K562 (cell line): ENCODE results near the gene GADD45G. TPM values are rescaled to one million over a fixed set of nuclear protein-coding genes. Genes with fewer than 3 reads are reported as not detected.

Experiments used
- ATAC-seq: fragments of 200-7000 bp; cut with Tn5 transposase; 3 replicates; pipeline ENCODE4 v1.9.1; 2020; ENCODE audit warnings: moderate library complexity
- BruUV-seq: library from RNA; stranded (reverse); fragments of 400-500 nt; replicated peaks from 2 replicates; lab custom pipeline; 2021; lab: Mats Ljungman, UMichigan
- CTCF ChIA-PET: fragments of 300-600 bp; formaldehyde crosslinking; extraction: SDS; loops from one replicate; lab custom pipeline; 2021; ENCODE audit warnings: low intra/inter-chr PET ratio; lab: Yijun Ruan, JAX
- POLR2A ChIA-PET: fragments of 300-600, 350-650 bp; sonication (Branson Sonifier 250); formaldehyde crosslinking; extraction: SDS; loops from one replicate; lab custom pipeline; 2021; ENCODE audit warnings: antibody characterized with exemption, inconsistent platforms; lab: Yijun Ruan, JAX
- DNase-seq, 4 experiments: peaks; one replicate each; pipeline versions ENCODE4 v3.0.0 to v3.0.0-alpha.2; 2011 to 2018; ENCODE audit warnings: low spot score in 3 of 4, mixed read lengths in 3 of 4; ENCODE audit errors: extremely low read depth in 1 of 4
- FAIRE-seq: peaks from 2 replicates; lab custom pipeline; 2011; peaks lifted over from hg19 to GRCh38; lab: Jason Lieb, UNC
- H2AFZ ChIP-seq: 2 replicates; pipeline ENCODE4 v1.6.0; 2011; ENCODE audit warnings: low read depth, low read length, control low read depth, inconsistent platforms
- H3K27ac ChIP-seq: fragments of 200-600 bp; 3 replicates; pipeline ENCODE4 v1.8.0; 2011; ENCODE audit warnings: low read depth, mild to moderate bottlenecking, control low read depth, inconsistent platforms, low read length, moderate library complexity, mixed read lengths; ENCODE audit errors: extremely low read depth
- H3K27me3 ChIP-seq, 2 experiments: fragments of 300-600 bp in 1 of 2; 2 replicates in 1 of 2; 3 replicates in 1 of 2; pipeline versions ENCODE4 v1.6.0 to v1.8.0; 2011; ENCODE audit warnings: inconsistent platforms in 2 of 2, low read length in 2 of 2, mild to moderate bottlenecking in 1 of 2, mixed read lengths in 1 of 2, moderate library complexity in 1 of 2; ENCODE audit not compliant: control insufficient read depth in 2 of 2, insufficient read depth in 2 of 2
- H3K36me3 ChIP-seq: fragments of 300-600 bp; 3 replicates; pipeline ENCODE4 v1.8.0; 2011; ENCODE audit warnings: mild to moderate bottlenecking, low read length, inconsistent platforms; ENCODE audit not compliant: control insufficient read depth, insufficient read depth
- H3K4me1 ChIP-seq, 2 experiments: fragments of 200-600 bp in 1 of 2; replicated peaks in 1 of 2; 2 replicates in 1 of 2; 3 replicates in 1 of 2; pipeline versions ENCODE4 v1.5.1 to v1.8.0; 2011; ENCODE audit warnings: inconsistent platforms in 2 of 2, low read length in 2 of 2, mild to moderate bottlenecking in 1 of 2, mixed read lengths in 1 of 2, moderate library complexity in 1 of 2; ENCODE audit not compliant: control insufficient read depth in 2 of 2, insufficient read depth in 2 of 2
- H3K4me2 ChIP-seq: 2 replicates; pipeline ENCODE4 v1.6.1; 2011; ENCODE audit warnings: low read length, control low read depth, inconsistent platforms, mixed read lengths; ENCODE audit not compliant: insufficient read depth
- H3K4me3 ChIP-seq: fragments of 200-600 bp; sonication (generic), shearing (Covaris generic); 2 replicates; pipeline ENCODE4 v1.5.1; 2016; ENCODE audit warnings: control low read depth, inconsistent platforms
- H3K79me2 ChIP-seq: fragments of 200-600 bp; 3 replicates; pipeline ENCODE4 v1.8.0; 2011; ENCODE audit warnings: low read length, inconsistent platforms; ENCODE audit not compliant: control insufficient read depth, insufficient read depth
- H3K9ac ChIP-seq, 2 experiments: 2 replicates each; pipeline versions ENCODE4 v1.6.0 to v1.6.1; 2011; ENCODE audit warnings: low read depth in 2 of 2, low read length in 2 of 2, control low read depth in 1 of 2, inconsistent platforms in 1 of 2, mild to moderate bottlenecking in 1 of 2, mixed read lengths in 1 of 2; ENCODE audit not compliant: insufficient read depth in 1 of 2
- H3K9me1 ChIP-seq: one replicate; pipeline ENCODE4 v1.6.0; 2011; ENCODE audit warnings: inconsistent platforms, mild to moderate bottlenecking, low read length, moderate library complexity; ENCODE audit not compliant: control insufficient read depth, insufficient read depth
- H3K9me3 ChIP-seq: replicated peaks from 2 replicates; pipeline ENCODE4 v1.5.1; 2011; ENCODE audit warnings: low read depth, low read length, inconsistent platforms; ENCODE audit not compliant: control insufficient read depth, insufficient read depth
- H4K20me1 ChIP-seq: replicated peaks from 2 replicates; pipeline ENCODE4 v1.6.1; 2011; ENCODE audit warnings: low read length, inconsistent platforms, mixed read lengths; ENCODE audit not compliant: control insufficient read depth, insufficient read depth
- ATF7 ChIP-seq: fragments of 450-650 bp; IDR thresholded peaks from 2 replicates; pipeline ENCODE4 v1.7.1; 2014; ENCODE audit warnings: mild to moderate bottlenecking, moderate library complexity
- CBX5 ChIP-seq: IDR thresholded peaks from 2 replicates; pipeline ENCODE4 v1.6.1; 2014; ENCODE audit warnings: low read depth, borderline replicate concordance
- CTCFL ChIP-seq: IDR thresholded peaks from 2 replicates; pipeline ENCODE4 v1.6.1; 2011; ENCODE audit warnings: borderline replicate concordance, low read depth, mild to moderate bottlenecking, moderate library complexity, low read length; ENCODE audit not compliant: insufficient read depth, poor library complexity, severe bottlenecking
- JUNB ChIP-seq: fragments of 450-650 bp; formaldehyde crosslinking; conservative IDR thresholded peaks from 2 replicates; pipeline ENCODE4 v1.4.0; 2020; ENCODE audit warnings: mild to moderate bottlenecking
- LARP7 ChIP-seq: fragments of 450-650 bp; IDR thresholded peaks from 2 replicates; pipeline ENCODE4 v1.6.1; 2016
- MCM7 ChIP-seq, 2 experiments: fragments of 450-650 bp; IDR thresholded peaks; 2 replicates each; pipeline ENCODE4 v1.6.1; 2016 to 2018
- MTA2 ChIP-seq: fragments of 450-650 bp; IDR thresholded peaks from 2 replicates; pipeline ENCODE4 v1.6.1; 2016; ENCODE audit warnings: low read depth
- NR2C1 ChIP-seq, 2 experiments: fragments of 450-650 bp; IDR thresholded peaks; 2 replicates each; pipeline ENCODE4 v1.6.1; 2017; ENCODE audit warnings: mild to moderate bottlenecking in 2 of 2, antibody characterized with exemption in 1 of 2, inconsistent platforms in 1 of 2, missing compliant biosample characterization in 1 of 2, missing genetic modification characterization in 1 of 2
- RAD21 ChIP-seq, 2 experiments: fragments of 250-450 bp in 1 of 2; fragments of 450-650 bp in 1 of 2; sonication (Bioruptor Pico) in 1 of 2; formaldehyde crosslinking in 1 of 2; IDR thresholded peaks in 1 of 2; conservative IDR thresholded peaks in 1 of 2; 2 replicates each; pipeline versions ENCODE4 v1.4.0 to v1.8.0; 2020 to 2022; ENCODE audit warnings: mild to moderate bottlenecking in 2 of 2, moderate library complexity in 1 of 2
- SRSF1 ChIP-seq: fragments of 200-400 bp; formaldehyde crosslinking; IDR thresholded peaks from 2 replicates; pipeline ENCODE4 v1.6.1; 2017; ENCODE audit warnings: mild to moderate bottlenecking, low read depth, low read length, moderate library complexity
- STAT5A ChIP-seq: IDR thresholded peaks from 2 replicates; pipeline ENCODE4 v1.6.1; 2012; ENCODE audit warnings: low read length, inconsistent platforms, borderline replicate concordance
- TGIF2 ChIP-seq: sonication (generic); formaldehyde crosslinking; IDR thresholded peaks from 2 replicates; pipeline ENCODE4 v1.8.1; 2022; ENCODE audit warnings: mild to moderate bottlenecking, missing genetic modification reagents, moderate library complexity
- ZFP36 ChIP-seq: fragments of 150-350 bp; IDR thresholded peaks from 2 replicates; pipeline ENCODE4 v1.6.1; 2018; ENCODE audit warnings: low read length, low read depth; ENCODE audit not compliant: partially characterized antibody
- ZNF589 ChIP-seq: fragments of 200-800 bp; sonication (Bioruptor generic); IDR thresholded peaks from 2 replicates; pipeline ENCODE4 v1.6.1; 2016; ENCODE audit warnings: low read depth, missing genetic modification characterization, missing compliant biosample characterization
- WGBS: fragments of 100-300 bp; shearing (Covaris generic); methylation state at CpG from one replicate; pipeline ENCODE4 v1.1.6; 2016; ENCODE audit warnings: low coverage, mixed read lengths; ENCODE audit not compliant: insufficient coverage; ENCODE audit errors: missing lambda C conversion rate; 5-methylcytosine and 5-hydroxymethylcytosine counted together
- in situ Hi-C: fragments of 300-500 bp; cut with MboI; formaldehyde crosslinking; loops from 4 replicates; pipeline ENCODE4 v1.15.0; 2018; ENCODE audit warnings: inconsistent platforms, mixed read lengths
- intact Hi-C: fragments of 100-400 bp; cut with micrococcal nuclease; formaldehyde crosslinking; loops from 2 replicates; pipeline ENCODE4 v1.14.2; 2022
- polyA plus RNA-seq, 8 experiments: library from polyadenylated mRNA; depleted of rRNA in 4 of 8; stranded (reverse) in 5 of 8; unstranded in 3 of 8; fragments of >200 nt; fragmentation: Nextera tagmentation in 2 of 8; fragmentation: Illumina TruSeq in 1 of 8; extraction: Ambion mirVana in 2 of 8; extraction: Trizol in 1 of 8; gene quantifications; 2 replicates each; pipeline versions ENCODE4 v1.2.1 to v1.2.3, GENCODE V29; 2011 to 2014; ENCODE audit warnings: inconsistent platforms in 1 of 8, missing spikeins in 1 of 8
- total RNA-seq, 7 experiments: library from RNA; depleted of rRNA in 6 of 7; stranded (reverse); fragments of >200 nt in 6 of 7; fragmentation: Illumina TruSeq in 2 of 7; extraction: Trizol in 2 of 7; gene quantifications; 2 replicates each; pipeline versions ENCODE4 v1.2.1 to v1.2.3, GENCODE V29; 2011 to 2021; ENCODE audit warnings: low replicate concordance in 1 of 7
- TF ChIP-seq, protein P1 (sequence below), 2 experiments: IDR thresholded peaks; 2 replicates each; pipeline ENCODE4 v1.6.1; 2012; ENCODE audit warnings: improper control_type of control experiment in 2 of 2, low read depth in 2 of 2, low read length in 2 of 2, borderline replicate concordance in 1 of 2
- TF ChIP-seq, protein P2 (sequence below): fragments of 450-650 bp; formaldehyde crosslinking; IDR thresholded peaks from 2 replicates; pipeline ENCODE4 v1.4.0; 2022; ENCODE audit warnings: missing genetic modification characterization

Gene GADD45G
- total and polyA plus RNA-seq, 9 of the 15 experiments (the other 6 are each of a cell fraction or from before 2014, with no cell fraction given), result 0.20 to 0.34 TPM; not detected in 7

DNA sequence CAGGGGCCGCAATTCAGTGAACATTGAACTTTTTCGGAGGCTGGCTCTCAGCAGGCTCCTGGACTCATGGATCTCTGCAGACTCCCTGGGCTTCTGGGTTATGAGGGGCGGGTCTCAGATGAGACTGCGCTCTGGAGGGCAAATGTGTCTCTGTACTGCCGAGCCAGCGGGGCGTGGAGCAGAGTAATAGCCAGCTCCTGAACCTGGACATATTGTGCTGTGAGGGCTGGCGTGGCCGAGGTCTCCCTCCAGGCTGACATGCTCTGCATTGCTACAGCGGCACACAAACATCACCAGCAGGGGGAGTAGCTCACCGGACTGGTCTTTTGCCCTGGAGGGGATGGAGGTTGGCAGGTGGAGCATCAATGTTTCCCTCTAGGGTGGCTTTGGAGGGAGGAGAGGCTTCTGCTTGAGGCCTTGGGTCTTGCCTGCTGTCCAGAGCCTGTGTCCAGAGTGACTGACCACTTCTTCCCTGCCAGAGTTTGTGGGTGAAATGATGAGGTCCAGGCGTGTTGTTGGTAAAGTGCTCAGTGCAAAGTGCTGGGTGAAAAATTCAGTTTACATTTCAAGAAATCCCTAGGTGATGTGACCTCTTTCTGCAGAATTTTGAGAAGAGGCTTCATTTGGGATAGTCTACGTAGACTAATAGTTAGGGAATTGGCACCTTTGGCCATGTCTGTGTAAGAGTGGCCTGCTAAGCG is 10.9 kb upstream of the GADD45G start:
- ChIA-PET POLR2A (interaction anchor here (0.5 to 1.2 kb wide), 2 partner anchors 146 to 1196 kb away, joined by 3 read pairs; no protein-coding TSS in a partner anchor), CTCF (interaction anchor here (1.1 kb wide), 1 partner anchor 506 kb away, joined by 3 read pairs; no protein-coding TSS in a partner anchor)
- no peaks in the 10 kb centered on the region for H3K4me1 ChIP-seq
- DNase-seq, result peak; percentile 46 to 52 (median 48)
- WGBS, result 1% methylated on average over 12 of the region's 14 CpGs
- no peaks in the 10 kb centered on the region for H3K9me3 ChIP-seq
- no peaks in the 10 kb centered on the region for H3K79me2 ChIP-seq
- no peak overlapping the region for H3K9ac ChIP-seq
- no peaks in the 10 kb centered on the region for H3K36me3 ChIP-seq
- peak; percentile 88 for ATAC-seq
- FAIRE-seq, result no peak
- no peak overlapping the region for H3K4me3 ChIP-seq
- H3K27me3 ChIP-seq, result peaks cover 0 to 17% of the 10 kb centered on the region in 2 experiments; a peak in 2 of 5 replicates
- H3K27ac ChIP-seq, result no peak overlapping the region
- H3K9me1 ChIP-seq, result no peaks in the 10 kb centered on the region
- no peak overlapping the region for H3K4me2 ChIP-seq
- in situ Hi-C loops (loop anchor here (25.0 kb wide), 1 partner anchor 1293 kb away; no protein-coding TSS in a partner anchor), intact Hi-C loops (no loop called here)
- H2AFZ ChIP-seq, result no peak overlapping the region
- no peaks in the 10 kb centered on the region for H4K20me1 ChIP-seq
- no TSS peak for BruUV-seq
- TF ChIP-seq SRSF1 (no peak), ZNF589 (CRISPR knock-in tag) (no peak), STAT5A (no peak), LARP7 (no peak), NR2C1 (IDR thresholded peaks at IDR 0.05) (no peak), NR2C1 (tag; IDR thresholded peaks at IDR 0.05) (no peak), MCM7 (IDR thresholded peaks at IDR 0.05) (no peak), ATF7 (no peak), RAD21 (CRISPR knock-in tag; conservative IDR thresholded peaks at IDR 0.05 in 1 of 2, IDR thresholded peaks at IDR 0.05 in 1 of 2) (peak in 1 of 2 experiments; percentile 37; a peak in 2 of 4 replicates), ZFP36 (no peak), CTCFL (peak; percentile 27), MTA2 (no peak), CBX5 (no peak), JUNB (CRISPR knock-in tag) (no peak), TGIF2 (CRISPR knock-in tag) (no peak)
- TF ChIP-seq, protein P1, sequence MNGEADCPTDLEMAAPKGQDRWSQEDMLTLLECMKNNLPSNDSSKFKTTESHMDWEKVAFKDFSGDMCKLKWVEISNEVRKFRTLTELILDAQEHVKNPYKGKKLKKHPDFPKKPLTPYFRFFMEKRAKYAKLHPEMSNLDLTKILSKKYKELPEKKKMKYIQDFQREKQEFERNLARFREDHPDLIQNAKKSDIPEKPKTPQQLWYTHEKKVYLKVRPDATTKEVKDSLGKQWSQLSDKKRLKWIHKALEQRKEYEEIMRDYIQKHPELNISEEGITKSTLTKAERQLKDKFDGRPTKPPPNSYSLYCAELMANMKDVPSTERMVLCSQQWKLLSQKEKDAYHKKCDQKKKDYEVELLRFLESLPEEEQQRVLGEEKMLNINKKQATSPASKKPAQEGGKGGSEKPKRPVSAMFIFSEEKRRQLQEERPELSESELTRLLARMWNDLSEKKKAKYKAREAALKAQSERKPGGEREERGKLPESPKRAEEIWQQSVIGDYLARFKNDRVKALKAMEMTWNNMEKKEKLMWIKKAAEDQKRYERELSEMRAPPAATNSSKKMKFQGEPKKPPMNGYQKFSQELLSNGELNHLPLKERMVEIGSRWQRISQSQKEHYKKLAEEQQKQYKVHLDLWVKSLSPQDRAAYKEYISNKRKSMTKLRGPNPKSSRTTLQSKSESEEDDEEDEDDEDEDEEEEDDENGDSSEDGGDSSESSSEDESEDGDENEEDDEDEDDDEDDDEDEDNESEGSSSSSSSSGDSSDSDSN (IDR thresholded peaks at IDR 0.05; ENCODE audit: borderline replicate concordance in 1 of 2, low read depth in 2 of 2, low read length in 2 of 2), result no peak
- TF ChIP-seq, protein P2, sequence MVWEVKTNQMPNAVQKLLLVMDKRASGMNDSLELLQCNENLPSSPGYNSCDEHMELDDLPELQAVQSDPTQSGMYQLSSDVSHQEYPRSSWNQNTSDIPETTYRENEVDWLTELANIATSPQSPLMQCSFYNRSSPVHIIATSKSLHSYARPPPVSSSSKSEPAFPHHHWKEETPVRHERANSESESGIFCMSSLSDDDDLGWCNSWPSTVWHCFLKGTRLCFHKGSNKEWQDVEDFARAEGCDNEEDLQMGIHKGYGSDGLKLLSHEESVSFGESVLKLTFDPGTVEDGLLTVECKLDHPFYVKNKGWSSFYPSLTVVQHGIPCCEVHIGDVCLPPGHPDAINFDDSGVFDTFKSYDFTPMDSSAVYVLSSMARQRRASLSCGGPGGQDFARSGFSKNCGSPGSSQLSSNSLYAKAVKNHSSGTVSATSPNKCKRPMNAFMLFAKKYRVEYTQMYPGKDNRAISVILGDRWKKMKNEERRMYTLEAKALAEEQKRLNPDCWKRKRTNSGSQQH, result no peak
